Smooth muscle cell (in vitro differentiated cells): ENCODE measurements around the gene PEX10. TPM values are rescaled to one million over a fixed set of nuclear protein-coding genes. Genes with fewer than 3 reads are reported as not detected.

Experiments used
- DNase-seq: peaks from one replicate; lab custom pipeline; 2025; ENCODE audit not compliant: unreplicated experiment; lab: John Stamatoyannopoulos, UW
- H2AFZ ChIP-seq: fragments of 200-600 bp; sonication (generic); 2 replicates; pipeline ENCODE4 v1.6.0; 2016; ENCODE audit warnings: antibody characterized with exemption, low read depth, mild to moderate bottlenecking
- H3F3A ChIP-seq: fragments of 200-600 bp; sonication (generic); 2 replicates; pipeline ENCODE4 v1.6.0; 2017; ENCODE audit warnings: antibody characterized with exemption, low read depth
- H3K27ac ChIP-seq: fragments of 200-600 bp; sonication (generic); 2 replicates; pipeline ENCODE4 v1.5.1; 2016; ENCODE audit warnings: low read depth, mild to moderate bottlenecking
- H3K27me3 ChIP-seq: fragments of 200-600 bp; sonication (generic); 2 replicates; pipeline ENCODE4 v1.6.1; 2016; ENCODE audit warnings: low read depth, mild to moderate bottlenecking
- H3K36me3 ChIP-seq: fragments of 200-600 bp; sonication (generic); 2 replicates; pipeline ENCODE4 v1.5.1; 2016; ENCODE audit warnings: low read depth
- H3K4me1 ChIP-seq: fragments of 200-600 bp; sonication (generic); 2 replicates; pipeline ENCODE4 v1.5.1; 2016; ENCODE audit warnings: low read depth
- H3K4me2 ChIP-seq: fragments of 200-600 bp; sonication (generic); 2 replicates; pipeline ENCODE4 v1.6.0; 2016; ENCODE audit warnings: mild to moderate bottlenecking
- H3K4me3 ChIP-seq: fragments of 200-600 bp; sonication (generic); 2 replicates; pipeline ENCODE4 v1.5.1; 2016; ENCODE audit warnings: mild to moderate bottlenecking
- H3K79me2 ChIP-seq: fragments of 200-600 bp; sonication (generic); 2 replicates; pipeline ENCODE4 v1.6.0; 2016; ENCODE audit warnings: low read depth, mild to moderate bottlenecking
- H3K9ac ChIP-seq: fragments of 200-600 bp; sonication (generic); 2 replicates; pipeline ENCODE4 v1.6.0; 2016; ENCODE audit warnings: low read depth
- H3K9me3 ChIP-seq: fragments of 200-600 bp; sonication (generic); replicated peaks from 2 replicates; pipeline ENCODE4 v1.5.1; 2016; ENCODE audit warnings: low read depth
- H4K20me1 ChIP-seq: fragments of 200-600 bp; sonication (generic); 2 replicates; pipeline ENCODE4 v1.6.0; 2016; ENCODE audit warnings: low read depth
- WGBS: methylation state at CpG from one replicate; pipeline ENCODE4 v1.1.7; 2016; ENCODE audit warnings: low lambda C conversion rate; 5-methylcytosine and 5-hydroxymethylcytosine counted together
- polyA plus RNA-seq: library from polyadenylated mRNA; unstranded; fragments of >200 nt; fragmentation: Nextera tagmentation; extraction: Ambion mirVana; gene quantifications from 2 replicates; pipeline ENCODE4 v1.2.1, GENCODE V29; 2016
- total RNA-seq: library from RNA; depleted of rRNA; stranded (reverse); fragments of >200 nt; gene quantifications from 2 replicates; pipeline ENCODE4 v1.2.3, GENCODE V29; 2014
- TF ChIP-seq, protein P1 (sequence below): fragments of 200-600 bp; sonication (generic); IDR thresholded peaks from 2 replicates; pipeline ENCODE4 v1.5.1; 2017; ENCODE audit warnings: borderline replicate concordance, mild to moderate bottlenecking, antibody characterized with exemption; ENCODE audit not compliant: insufficient read depth, poor library complexity, severe bottlenecking

The PEX10 gene
- total and polyA plus RNA-seq, 2 experiments from 2014 or later = 14.0 to 20.3 TPM

DNA sequence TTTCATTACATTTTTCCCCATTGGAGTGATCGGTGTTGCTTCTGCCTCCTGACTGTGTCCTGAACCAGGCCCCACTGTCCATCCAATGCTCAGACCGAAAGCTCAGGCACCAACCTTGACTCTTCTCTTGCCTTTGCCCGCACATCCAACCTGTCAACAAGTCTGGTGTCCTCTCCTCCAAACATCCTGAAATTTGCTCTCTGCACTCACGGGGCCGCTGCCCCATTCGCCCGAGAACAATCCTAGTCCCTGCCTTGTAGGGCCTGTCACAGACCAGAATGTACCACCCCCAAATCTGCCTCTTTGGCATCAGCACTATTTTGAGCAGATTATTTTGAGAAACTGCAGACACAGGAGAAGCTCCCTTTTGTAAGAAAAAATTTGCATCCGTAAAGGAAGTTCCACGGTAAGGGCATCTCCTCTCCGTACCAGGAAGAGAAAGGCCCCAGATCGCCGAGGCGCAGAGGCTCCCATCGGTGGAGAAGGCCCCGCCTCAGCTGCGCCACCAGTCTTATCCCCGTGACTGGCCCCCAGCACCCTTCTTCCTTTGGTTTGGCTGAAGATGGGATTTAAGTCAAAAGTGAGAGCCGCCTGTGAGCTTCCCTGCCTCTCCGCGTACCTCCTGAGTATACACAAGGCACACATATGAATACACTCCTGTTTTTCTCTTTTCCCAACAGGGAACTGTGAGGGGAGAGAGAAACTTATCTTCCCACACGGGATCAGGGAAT lies 28.1 kb downstream of the PEX10 start:
- 95% methylated on average over 21 of the region's 21 CpGs for WGBS
- TF ChIP-seq, protein P1, sequence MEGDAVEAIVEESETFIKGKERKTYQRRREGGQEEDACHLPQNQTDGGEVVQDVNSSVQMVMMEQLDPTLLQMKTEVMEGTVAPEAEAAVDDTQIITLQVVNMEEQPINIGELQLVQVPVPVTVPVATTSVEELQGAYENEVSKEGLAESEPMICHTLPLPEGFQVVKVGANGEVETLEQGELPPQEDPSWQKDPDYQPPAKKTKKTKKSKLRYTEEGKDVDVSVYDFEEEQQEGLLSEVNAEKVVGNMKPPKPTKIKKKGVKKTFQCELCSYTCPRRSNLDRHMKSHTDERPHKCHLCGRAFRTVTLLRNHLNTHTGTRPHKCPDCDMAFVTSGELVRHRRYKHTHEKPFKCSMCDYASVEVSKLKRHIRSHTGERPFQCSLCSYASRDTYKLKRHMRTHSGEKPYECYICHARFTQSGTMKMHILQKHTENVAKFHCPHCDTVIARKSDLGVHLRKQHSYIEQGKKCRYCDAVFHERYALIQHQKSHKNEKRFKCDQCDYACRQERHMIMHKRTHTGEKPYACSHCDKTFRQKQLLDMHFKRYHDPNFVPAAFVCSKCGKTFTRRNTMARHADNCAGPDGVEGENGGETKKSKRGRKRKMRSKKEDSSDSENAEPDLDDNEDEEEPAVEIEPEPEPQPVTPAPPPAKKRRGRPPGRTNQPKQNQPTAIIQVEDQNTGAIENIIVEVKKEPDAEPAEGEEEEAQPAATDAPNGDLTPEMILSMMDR = no peak
- H3K4me3 ChIP-seq = no peak overlapping the region
- H2AFZ ChIP-seq = no peak overlapping the region
- H3K4me1 ChIP-seq = no peaks in the 10 kb centered on the region
- H3K36me3 ChIP-seq = no peaks in the 10 kb centered on the region
- DNase-seq = no peak
- H3F3A ChIP-seq = no peaks in the 10 kb centered on the region
- H3K4me2 ChIP-seq = no peak overlapping the region
- no peaks in the 10 kb centered on the region for H3K27me3 ChIP-seq
- no peaks in the 10 kb centered on the region for H3K79me2 ChIP-seq
- H3K27ac ChIP-seq = no peak overlapping the region
- no peaks in the 10 kb centered on the region for H4K20me1 ChIP-seq
- H3K9ac ChIP-seq = no peak overlapping the region
- H3K9me3 ChIP-seq = no peaks in the 10 kb centered on the region

DNA sequence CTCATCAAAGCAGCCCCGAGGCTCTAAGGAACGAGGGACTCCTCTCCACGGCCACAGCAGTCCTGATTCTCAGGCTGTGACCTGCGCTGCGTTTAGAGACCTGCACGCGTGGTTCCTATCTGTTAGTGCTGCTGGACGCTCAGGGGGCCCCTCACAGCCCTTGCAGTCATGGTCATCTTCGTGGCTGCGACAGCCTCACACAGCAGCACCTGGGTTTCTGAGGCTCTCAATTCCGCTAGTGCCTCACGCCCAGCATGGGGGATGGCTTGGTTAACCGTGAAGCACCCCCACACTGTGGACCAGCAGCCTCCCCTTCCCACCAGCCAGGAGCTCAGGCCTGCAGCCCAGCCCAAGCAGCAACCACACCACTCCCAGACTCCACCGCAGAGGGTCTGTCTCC lies 28.8 kb downstream of the PEX10 start:
- Histone ChIP-seq H3K9me3 (no peaks in the 10 kb centered on the region), H3K4me3 (no peak overlapping the region), H3K27me3 (no peaks in the 10 kb centered on the region), H3K9ac (no peak overlapping the region), H3K79me2 (no peaks in the 10 kb centered on the region), H3K27ac (no peak overlapping the region), H3K36me3 (no peaks in the 10 kb centered on the region), H3K4me2 (no peak overlapping the region), H3F3A (no peaks in the 10 kb centered on the region), H2AFZ (no peak overlapping the region), H4K20me1 (no peaks in the 10 kb centered on the region), H3K4me1 (no peaks in the 10 kb centered on the region)
- DNase-seq = no peak
- TF ChIP-seq, protein P1 = no peak
- WGBS = 96% methylated on average over 14 of the region's 14 CpGs

DNA sequence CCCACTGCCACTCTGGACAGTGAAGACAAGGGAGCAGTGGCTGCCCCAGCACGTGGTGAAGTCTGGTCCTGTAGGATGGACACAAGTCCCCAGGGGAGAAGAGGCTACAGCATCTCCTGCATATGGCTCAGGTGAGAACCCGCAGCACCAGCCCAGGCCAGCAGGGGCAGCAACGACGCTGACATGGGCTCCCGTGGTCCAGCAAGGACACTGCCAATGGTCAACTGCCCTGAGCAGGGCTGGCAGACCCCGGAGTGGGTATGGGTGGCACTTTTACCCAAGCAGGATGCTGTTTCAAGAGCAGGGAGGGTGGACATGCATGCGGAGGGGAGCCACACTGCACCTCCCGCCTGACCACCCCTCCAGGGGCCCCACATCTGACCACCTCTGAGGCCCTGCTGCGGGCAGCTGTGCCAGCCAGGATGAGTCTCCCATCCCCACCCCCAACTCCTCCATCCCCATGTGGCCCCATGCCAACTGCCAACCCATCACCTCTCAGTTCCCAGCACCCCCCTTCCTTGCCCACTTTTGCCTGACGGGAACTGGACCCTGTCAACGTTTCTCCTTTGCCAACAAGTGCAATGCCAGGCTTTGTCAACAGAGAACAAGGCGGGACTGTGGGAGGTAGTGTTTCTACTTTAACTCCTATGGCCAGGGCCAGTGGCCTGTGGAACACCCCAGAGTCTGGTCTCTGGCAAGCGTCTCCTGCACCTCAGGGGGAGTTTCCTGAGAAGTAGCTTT lies 29.6 kb downstream of the PEX10 start:
- no peak overlapping the region for H3K9ac ChIP-seq
- 68% methylated on average over 13 of the region's 13 CpGs for WGBS
- no peak for DNase-seq

More for the DNA sequence above, 29.6 kb downstream of the PEX10 start:
- no peaks in the 10 kb centered on the region for H3K36me3 ChIP-seq
- H3K27ac ChIP-seq = no peak overlapping the region
- H3K4me3 ChIP-seq = no peak overlapping the region
- TF ChIP-seq, protein P1 = peak; percentile 47
- no peaks in the 10 kb centered on the region for H4K20me1 ChIP-seq
- H3K4me2 ChIP-seq = no peak overlapping the region
- no peaks in the 10 kb centered on the region for H3K27me3 ChIP-seq
- no peaks in the 10 kb centered on the region for H3K79me2 ChIP-seq
- no peaks in the 10 kb centered on the region for H3K9me3 ChIP-seq
- H3K4me1 ChIP-seq = no peaks in the 10 kb centered on the region
- H3F3A ChIP-seq = no peaks in the 10 kb centered on the region
- no peak overlapping the region for H2AFZ ChIP-seq
